ENCODE measurements around the gene PLEKHM3. TPM values are rescaled to one million over a fixed set of nuclear protein-coding genes. Genes with fewer than 3 reads are reported as not detected.

Gene PLEKHM3
- total RNA-seq, 6 experiments from 2014 or later, result 4.4 to 13.4 (median 8.9) TPM

GRCh38 chr2:207819839-207820784, 205.2 kb downstream of the PLEKHM3 start:
- no peaks in the 10 kb centered on the region for H3K9me3 ChIP-seq
- TF ChIP-seq POLR2A (IDR thresholded peaks at IDR 0.05) (peak; percentile 62), CTCF (IDR thresholded peaks at IDR 0.05) (no peak)
- DNase-seq (peak; percentile 73 to 89 (median 88)), ATAC-seq (peak; percentile 82 to 92 (median 88))
- H3K36me3 ChIP-seq, result no peaks in the 10 kb centered on the region
- H3K27me3 ChIP-seq, result no peaks in the 10 kb centered on the region
- 45% methylated on average over 11 of the region's 11 CpGs for WGBS (ENCODE audit: insufficient coverage, low coverage, low lambda C conversion rate, missing lambda C conversion rate)
- peak overlapping the region; percentile 71 to 93 (median 88) for H3K27ac ChIP-seq
- H3K4me3 ChIP-seq, result peak overlapping the region in 2 of 3 donors; percentile 18 to 24
- intact Hi-C loops (cut with DNase I), result no loop called here
- peaks cover 0 to 44% (median 11%) of the 10 kb centered on the region in 4 donors for H3K4me1 ChIP-seq

DNA sequence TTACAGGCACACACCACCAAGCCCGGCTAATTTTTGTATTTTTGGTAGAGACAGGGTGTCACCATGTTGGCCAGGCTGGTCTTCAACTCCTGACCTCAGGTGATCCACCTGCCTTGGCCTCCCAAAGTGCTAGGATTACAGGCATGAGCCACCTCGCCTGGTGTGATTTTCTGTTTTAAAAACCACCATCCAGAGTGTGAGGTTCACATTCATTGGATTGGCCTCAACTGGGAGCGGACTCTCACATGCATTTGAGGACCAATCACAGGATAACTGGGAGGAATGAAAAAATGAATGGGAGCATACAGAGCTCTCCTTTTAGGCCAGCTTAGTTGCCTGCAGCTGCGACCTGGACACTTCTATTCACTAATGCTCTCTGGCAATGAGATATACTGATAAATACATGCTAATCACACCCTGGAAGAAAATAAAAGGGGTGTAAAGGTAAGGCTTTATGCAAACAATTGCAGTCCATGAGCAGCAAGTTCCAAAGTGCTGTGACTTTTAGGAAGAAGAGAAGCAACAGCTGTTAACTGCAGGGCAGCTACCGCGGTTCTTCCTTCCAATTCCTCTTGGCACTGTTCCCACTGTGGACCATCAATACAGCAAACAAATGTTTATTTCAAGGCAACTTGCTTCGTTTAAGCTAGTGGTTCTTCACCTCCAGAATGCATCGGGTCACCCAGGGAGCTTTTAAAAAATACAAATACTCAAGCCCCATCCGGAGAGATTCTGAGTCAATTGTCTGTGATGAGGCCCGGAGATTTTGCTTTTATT, 206.1 kb downstream of the PLEKHM3 start:
- Histone ChIP-seq H3K4me1 (peaks cover 0 to 50% (median 11%) of the 10 kb centered on the region in 4 donors), H3K27ac (peak overlapping the region; percentile 71 to 93 (median 88)), H3K9me3 (no peaks in the 10 kb centered on the region), H3K27me3 (no peaks in the 10 kb centered on the region), H3K4me3 (peak overlapping the region in 1 of 3 donors; percentile 14), H3K36me3 (no peaks in the 10 kb centered on the region)
- TF ChIP-seq CTCF (IDR thresholded peaks at IDR 0.05) (no peak), POLR2A (IDR thresholded peaks at IDR 0.05) (peak; percentile 18)
- WGBS (ENCODE audit: insufficient coverage, low coverage, low lambda C conversion rate, missing lambda C conversion rate), result 33% methylated on average over 10 of the region's 10 CpGs
- ATAC-seq, result peak; percentile 6 to 51 (median 47)
- intact Hi-C loops (cut with DNase I), result no loop called here
- DNase-seq, result no peak

DNA sequence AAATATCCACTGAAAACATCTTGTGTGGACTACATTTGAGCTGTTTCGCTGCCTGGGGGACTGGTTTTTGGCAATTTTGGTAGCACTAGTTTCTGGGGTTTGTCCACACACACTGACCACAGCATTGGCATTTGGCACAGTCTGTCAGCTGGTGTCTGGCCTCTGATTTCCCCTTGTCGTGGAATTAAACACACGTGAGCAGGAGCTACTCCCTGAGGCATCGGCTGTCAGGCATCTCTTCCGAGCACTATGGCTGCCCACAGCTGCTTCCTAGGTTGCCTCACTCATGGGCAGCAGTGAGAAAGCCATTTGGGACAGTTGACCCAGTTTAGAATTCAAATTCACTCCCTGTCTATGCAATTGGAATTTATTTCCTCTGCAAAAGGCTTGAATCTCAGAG, 208.8 kb downstream of the PLEKHM3 start:
- Histone ChIP-seq H3K36me3 (no peaks in the 10 kb centered on the region), H3K4me3 (no peak overlapping the region), H3K9me3 (no peaks in the 10 kb centered on the region), H3K27ac (peak overlapping the region in 1 of 3 donors; percentile 93), H3K4me1 (peaks cover 0 to 51% (median 11%) of the 10 kb centered on the region in 4 donors), H3K27me3 (no peaks in the 10 kb centered on the region)
- DNase-seq (no peak), ATAC-seq (no peak)
- WGBS (ENCODE audit: insufficient coverage, low coverage, low lambda C conversion rate, missing lambda C conversion rate), result 69% methylated on average over 5 of the region's 5 CpGs
- intact Hi-C loops (cut with DNase I), result no loop called here
- TF ChIP-seq POLR2A (IDR thresholded peaks at IDR 0.05) (no peak), CTCF (IDR thresholded peaks at IDR 0.05) (no peak)

DNA sequence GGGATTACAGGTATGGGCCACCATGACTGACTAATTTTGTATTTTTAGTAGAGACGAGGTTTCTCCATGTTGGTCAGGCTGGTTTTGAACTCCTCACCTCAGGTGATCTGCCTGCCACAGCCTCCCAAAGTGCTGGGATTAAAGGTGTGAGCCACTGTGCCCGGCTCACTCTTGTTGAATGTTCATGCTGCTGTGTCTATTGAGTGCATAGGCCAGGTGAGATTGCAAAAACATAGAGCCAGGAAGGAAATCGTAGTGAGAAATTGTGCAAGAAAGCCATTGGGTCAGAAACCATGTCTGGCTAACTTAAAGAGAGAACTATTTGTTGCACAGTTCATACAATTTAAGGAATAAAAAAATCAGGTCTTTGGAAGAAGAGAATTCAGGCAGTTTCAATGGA, 210.1 kb downstream of the PLEKHM3 start:
- peak; percentile 3 to 26 (median 11) for ATAC-seq
- Histone ChIP-seq H3K4me1 (peaks cover 0 to 51% (median 14%) of the 10 kb centered on the region in 4 donors), H3K27ac (peak overlapping the region in 1 of 3 donors; percentile 67), H3K36me3 (no peaks in the 10 kb centered on the region), H3K9me3 (no peaks in the 10 kb centered on the region), H3K27me3 (no peaks in the 10 kb centered on the region), H3K4me3 (no peak overlapping the region)
- 21% methylated on average over 3 of the region's 3 CpGs for WGBS (ENCODE audit: insufficient coverage, low coverage, low lambda C conversion rate, missing lambda C conversion rate)
- DNase-seq, result peak in 1 of 3 donors; percentile 60
- TF ChIP-seq POLR2A (IDR thresholded peaks at IDR 0.05) (peak; percentile 34), CTCF (IDR thresholded peaks at IDR 0.05) (no peak)
- intact Hi-C loops (cut with DNase I), result no loop called here

All from right lobe of liver (tissue), 6 donors.